GM12875 (cell line): Measurements from ENCODE around the gene GUCA2A.

Experiments used
- H3K4me3 ChIP-seq: one replicate; pipeline ENCODE4 v1.5.1; 2011; ENCODE audit warnings: low read depth, low read length, control low read depth
- TF ChIP-seq, protein P1 (sequence below): IDR thresholded peaks from 2 replicates; pipeline ENCODE4 v1.5.1; 2011; ENCODE audit warnings: low read depth, mild to moderate bottlenecking, control low read depth, inconsistent platforms, low read length, moderate library complexity, borderline replicate concordance; ENCODE audit not compliant: insufficient read depth

The GUCA2A gene

DNA sequence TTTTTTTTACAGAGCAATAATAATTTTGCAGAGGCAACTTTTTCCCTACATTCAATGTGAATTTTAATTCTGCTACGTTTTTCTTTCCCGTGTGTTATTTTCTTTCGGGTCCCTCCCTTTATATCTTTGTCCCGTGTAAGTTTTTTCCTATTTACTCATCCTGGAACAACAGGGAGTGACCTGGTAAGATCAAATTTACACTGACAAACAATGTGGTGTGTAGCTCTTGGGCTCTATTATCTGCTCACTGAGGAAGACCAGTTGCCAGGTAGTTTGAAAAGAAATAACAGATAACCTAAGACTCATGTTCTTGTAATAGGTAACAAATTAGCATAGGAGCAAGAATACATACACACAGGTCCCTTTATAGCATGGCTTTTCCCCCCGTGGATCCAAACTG, 33.7 kb upstream of the GUCA2A start:
- H3K4me3 ChIP-seq = no peak overlapping the region

DNA sequence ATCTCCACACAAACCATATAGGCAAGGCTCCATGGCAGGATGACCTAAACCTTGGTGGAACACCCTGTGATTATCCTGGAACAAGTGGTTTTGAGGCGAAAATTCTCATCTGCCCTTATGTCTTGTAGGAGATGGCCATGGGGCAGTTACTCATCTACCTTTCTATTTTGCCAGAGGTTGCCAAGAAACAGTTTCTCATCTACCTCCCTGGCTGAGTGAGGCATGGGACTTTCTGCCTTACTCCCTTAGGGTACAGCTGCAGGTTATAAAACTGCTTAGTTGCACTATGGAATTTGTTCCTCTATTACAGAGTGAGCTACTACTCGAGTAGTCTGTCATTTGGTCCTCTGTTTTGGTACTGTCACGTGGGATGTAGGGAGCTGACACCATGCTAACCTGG, 31.3 kb upstream of the GUCA2A start:
- H3K4me3 ChIP-seq = no peak overlapping the region
- TF ChIP-seq, protein P1, sequence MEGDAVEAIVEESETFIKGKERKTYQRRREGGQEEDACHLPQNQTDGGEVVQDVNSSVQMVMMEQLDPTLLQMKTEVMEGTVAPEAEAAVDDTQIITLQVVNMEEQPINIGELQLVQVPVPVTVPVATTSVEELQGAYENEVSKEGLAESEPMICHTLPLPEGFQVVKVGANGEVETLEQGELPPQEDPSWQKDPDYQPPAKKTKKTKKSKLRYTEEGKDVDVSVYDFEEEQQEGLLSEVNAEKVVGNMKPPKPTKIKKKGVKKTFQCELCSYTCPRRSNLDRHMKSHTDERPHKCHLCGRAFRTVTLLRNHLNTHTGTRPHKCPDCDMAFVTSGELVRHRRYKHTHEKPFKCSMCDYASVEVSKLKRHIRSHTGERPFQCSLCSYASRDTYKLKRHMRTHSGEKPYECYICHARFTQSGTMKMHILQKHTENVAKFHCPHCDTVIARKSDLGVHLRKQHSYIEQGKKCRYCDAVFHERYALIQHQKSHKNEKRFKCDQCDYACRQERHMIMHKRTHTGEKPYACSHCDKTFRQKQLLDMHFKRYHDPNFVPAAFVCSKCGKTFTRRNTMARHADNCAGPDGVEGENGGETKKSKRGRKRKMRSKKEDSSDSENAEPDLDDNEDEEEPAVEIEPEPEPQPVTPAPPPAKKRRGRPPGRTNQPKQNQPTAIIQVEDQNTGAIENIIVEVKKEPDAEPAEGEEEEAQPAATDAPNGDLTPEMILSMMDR = no peak

More for the DNA sequence above, 33.7 kb upstream of the GUCA2A start:
- TF ChIP-seq, protein P1 = no peak

GRCh38 chr1:42192106-42192505, 27.6 kb upstream of the GUCA2A start:
- TF ChIP-seq, protein P1 = no peak
- H3K4me3 ChIP-seq = no peak overlapping the region

DNA sequence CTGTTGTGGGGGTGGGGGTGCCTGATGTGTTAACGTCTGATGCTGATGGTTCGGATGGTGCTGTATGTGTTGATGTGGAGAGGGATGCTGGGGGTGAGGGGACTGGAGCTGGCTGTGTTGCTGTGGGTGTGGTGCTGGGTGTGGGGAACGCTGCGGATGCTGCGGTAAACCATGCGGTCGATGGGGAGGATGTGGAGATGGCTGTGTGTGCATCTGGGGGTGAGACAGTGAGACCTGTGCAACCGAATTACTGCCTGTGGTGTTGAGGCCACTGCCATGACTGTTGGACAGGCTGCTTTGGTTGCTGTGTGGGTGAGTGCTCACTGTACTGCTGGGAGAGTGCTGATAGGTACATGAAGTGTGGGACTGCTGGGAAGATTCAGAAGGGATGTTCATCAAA, 26.8 kb upstream of the GUCA2A start:
- H3K4me3 ChIP-seq = no peak overlapping the region
- TF ChIP-seq, protein P1 = no peak

- H3K4me3 ChIP-seq = no peak overlapping the region
- TF ChIP-seq, protein P1 = no peak
Observed at GRCh38 chr1:42189931-42190853, 25.6 kb upstream of the GUCA2A start.

- H3K4me3 ChIP-seq = no peak overlapping the region
- TF ChIP-seq, protein P1 = no peak
Observed at GRCh38 chr1:42186152-42186551, 21.6 kb upstream of the GUCA2A start.

GRCh38 chr1:42184616-42185015, 20.1 kb upstream of the GUCA2A start:
- TF ChIP-seq, protein P1 = no peak
- no peak overlapping the region for H3K4me3 ChIP-seq
